Measurements from ENCODE around the gene ZNF598.

- TF ChIP-seq CTCF (IDR thresholded peaks at IDR 0.05), result no peak
- no peak for TF ChIP-seq POLR2AphosphoS5 (IDR thresholded peaks at IDR 0.05; ENCODE audit: low read depth, low read length)
- TF ChIP-seq REST (IDR thresholded peaks at IDR 0.05; ENCODE audit: insufficient read depth in 1 of 2, low read depth in 2 of 2, low read length in 1 of 2), result no peak
- no peak for TF ChIP-seq TCF7L2 (IDR thresholded peaks at IDR 0.05; ENCODE audit: low read depth, low read length)
Measured at GRCh38 chr16:2001456-2002355, 7.9 kb downstream of the ZNF598 start.
